HepG2 (cell line): ENCODE measurements around the gene CHML.

ENCODE experiments used
- IRF2 ChIP-seq: IDR thresholded peaks from 2 replicates; pipeline ENCODE4 v1.6.1; 2018; ENCODE audit warnings: missing genetic modification reagents, missing compliant biosample characterization
- TCF7L2 ChIP-seq: IDR thresholded peaks from 2 replicates; pipeline ENCODE4 v1.6.1; 2011; ENCODE audit warnings: mild to moderate bottlenecking, low read depth, low read length, moderate library complexity

GRCh38 chr1:241646201-241646600 is 6.0 kb upstream of the CHML start:
- no peak for TF ChIP-seq TCF7L2
- TF ChIP-seq IRF2 = no peak
